Measurements from ENCODE around the gene DHRS2.
A peak's percentile ranks its signal among the peaks of the same experiment; 100 is the strongest.

DHRS2 gene

DNA sequence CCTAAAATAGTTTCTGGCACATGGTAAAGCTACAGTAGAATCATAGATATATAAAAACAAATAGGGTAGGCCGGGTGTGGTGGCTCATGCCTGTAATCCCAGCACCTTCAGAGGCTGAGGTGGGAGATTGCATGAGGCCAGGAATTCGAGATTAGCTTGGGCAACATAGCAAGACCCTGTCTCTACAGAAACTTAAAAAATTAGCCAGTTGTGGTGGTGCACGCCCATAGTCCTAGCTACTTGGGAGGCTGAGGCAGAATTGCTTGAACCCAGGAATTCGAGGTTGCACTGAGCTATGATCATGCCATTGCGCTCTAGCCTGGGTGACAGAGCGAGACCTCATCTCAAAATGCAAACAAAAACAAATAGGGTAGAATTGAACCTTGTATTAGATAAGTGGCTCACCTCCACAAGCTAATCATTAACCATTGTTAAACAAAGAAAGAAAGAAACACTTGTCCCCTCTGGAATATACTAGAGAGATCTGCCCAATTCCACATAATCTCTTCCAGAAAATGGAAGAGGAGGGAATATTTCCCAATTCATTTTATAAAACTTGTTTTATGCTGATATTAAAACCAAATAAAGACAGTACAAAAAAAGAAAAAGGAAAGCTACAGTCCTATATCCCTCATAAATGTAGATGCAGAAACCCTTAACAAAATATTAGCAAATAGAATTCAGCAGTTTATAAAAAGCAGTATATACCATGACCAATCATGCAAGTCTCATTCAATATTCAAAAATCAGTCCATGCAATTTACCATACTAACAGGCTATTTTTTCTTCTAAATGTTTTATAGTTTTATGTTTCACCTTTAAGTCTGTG lies 22.7 kb upstream of the DHRS2 start:
- DNase-seq = no peak

- no peak for DNase-seq
Measured at GRCh38 chr14:23614395-23614828, 21.8 kb upstream of the DHRS2 start.

DNA sequence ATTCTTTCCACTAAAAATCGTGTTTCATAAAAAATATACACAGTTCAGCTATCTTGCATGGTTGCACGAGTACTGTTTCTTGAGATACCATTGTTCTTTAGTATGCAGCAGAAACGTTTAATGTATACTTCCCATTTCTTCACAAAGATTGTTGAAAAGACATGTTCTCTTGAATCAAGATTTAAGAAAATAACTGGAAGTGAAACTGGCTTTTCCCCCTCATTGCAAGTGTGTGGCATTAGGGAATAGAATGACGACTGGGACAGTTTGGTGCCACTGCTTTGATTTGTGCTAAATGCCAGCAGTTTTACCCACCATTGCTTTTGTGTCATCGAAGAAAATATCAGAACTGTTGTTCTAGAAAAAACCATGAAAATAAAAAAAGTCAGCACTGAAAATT lies 20.3 kb upstream of the DHRS2 start:
- DNase-seq = no peak

DNA sequence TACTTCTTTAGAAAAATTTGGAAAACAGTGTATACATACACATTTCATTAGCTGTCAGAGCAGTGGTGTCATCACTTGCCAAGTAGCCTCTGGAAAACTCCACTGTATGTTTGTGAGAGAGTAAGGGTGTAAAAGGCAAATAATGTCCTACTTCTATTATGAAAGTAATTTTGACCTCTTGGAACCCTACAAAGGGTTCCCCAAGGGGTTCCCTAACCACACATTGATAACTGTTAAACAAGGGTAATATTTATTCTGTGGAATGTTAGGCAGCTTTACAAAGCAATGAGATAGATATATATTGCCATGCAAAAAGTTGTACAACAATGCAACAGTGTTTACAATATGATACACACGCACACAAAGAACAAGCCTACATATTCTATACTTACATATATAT lies 18.6 kb upstream of the DHRS2 start:
- no peak for DNase-seq

- no peak for DNase-seq
Measured at GRCh38 chr14:23618415-23618988, 17.7 kb upstream of the DHRS2 start.

GRCh38 chr14:23620177-23620702 lies 15.9 kb upstream of the DHRS2 start:
- DNase-seq = no peak

- no peak for DNase-seq
Measured at GRCh38 chr14:23621204-23621931, 14.8 kb upstream of the DHRS2 start.

GRCh38 chr14:23621932-23622730 lies 14.0 kb upstream of the DHRS2 start:
- no peak for DNase-seq

DNA sequence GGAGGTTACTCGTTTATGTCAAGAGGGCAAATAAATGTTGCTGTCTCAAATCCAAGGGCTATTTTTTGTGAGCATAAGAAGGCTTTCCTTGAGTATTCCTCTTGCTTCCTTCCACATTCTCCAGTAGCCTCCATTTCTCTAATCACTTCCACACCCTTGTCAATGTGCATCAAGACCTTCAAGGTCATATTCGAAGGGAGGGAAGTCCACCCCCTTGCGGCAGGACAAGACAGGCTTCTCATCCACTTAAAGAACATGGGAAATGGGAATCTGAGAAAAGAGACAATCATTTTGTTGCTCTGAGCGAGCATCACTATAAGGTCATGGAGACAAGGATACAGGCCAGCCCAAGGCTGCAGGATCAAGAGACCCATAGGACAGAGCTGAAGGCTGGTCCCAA lies 13.2 kb upstream of the DHRS2 start:
- no peak for DNase-seq

DNA sequence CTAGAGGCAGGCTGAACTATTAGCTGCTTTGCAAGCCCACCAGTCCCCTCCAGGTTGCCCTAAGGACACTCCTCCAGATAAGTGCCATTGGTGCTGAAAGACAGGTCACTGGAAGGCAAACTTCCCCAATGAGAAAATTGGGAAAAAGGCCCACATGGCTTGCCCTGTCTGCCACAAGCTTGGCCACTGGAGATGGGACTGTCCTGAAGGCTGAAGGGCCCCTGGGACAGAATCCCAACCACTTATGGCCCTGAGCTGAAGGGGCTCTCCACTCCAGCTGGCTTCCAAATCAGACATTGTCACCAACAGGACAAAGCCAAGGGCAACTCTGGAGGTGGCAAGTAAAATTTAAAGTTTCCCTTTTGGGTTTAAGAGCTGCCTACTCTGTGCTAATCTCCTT lies 12.2 kb upstream of the DHRS2 start:
- DNase-seq = no peak

DNA sequence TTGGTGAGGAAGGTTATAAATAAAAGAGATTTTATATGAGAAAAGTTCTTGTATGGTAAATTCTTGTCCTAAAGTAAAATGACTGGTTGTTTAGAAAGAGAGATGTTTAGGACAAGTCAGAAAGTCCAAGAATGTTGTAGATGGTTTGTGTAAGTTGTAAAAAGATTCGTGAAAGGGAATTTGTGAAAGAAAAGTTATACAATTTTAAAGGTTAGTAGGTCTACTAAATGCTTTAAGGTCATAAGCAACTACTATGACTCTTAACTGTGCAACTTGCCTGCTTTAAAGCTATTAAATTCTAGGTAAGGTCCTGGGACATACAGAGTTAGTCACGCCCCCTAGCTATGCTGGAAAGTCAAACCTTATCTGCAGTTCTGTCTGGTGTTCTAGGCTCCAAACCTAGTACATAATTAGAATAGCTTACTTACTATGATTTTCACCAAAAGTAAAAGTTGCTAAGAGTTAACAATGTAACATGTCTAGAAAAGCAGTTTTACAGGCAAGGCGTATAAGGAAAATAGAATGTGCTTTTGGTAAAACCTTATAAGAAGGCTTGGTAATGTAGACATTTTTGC lies 11.2 kb upstream of the DHRS2 start:
- DNase-seq = no peak

DNA sequence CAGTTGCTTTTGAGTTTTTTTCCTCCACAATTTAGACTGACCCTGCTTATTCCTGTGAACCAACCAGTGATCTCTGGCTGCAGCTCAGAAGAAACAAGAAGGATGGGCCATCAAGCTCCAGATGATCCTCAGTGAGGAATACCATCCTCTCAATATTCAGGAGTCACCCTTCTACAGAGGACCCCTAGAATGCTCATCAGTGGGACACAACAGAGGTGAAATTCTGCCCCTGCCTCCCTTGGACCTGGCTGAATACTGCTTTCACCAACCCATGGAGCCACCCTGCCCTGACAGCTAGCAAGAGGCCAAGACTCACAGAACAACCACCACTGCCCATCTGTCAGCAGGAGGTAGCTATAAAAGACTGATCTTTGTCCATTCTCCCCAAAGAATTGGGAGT lies 9.2 kb upstream of the DHRS2 start:
- DNase-seq = peak; percentile 28

GRCh38 chr14:23627961-23628360 lies 8.2 kb upstream of the DHRS2 start:
- DNase-seq = no peak

GRCh38 chr14:23629204-23629603 lies 7.0 kb upstream of the DHRS2 start:
- DNase-seq = no peak

- DNase-seq = peak; percentile 30
Measured at GRCh38 chr14:23629832-23630396, 6.2 kb upstream of the DHRS2 start.

DNA sequence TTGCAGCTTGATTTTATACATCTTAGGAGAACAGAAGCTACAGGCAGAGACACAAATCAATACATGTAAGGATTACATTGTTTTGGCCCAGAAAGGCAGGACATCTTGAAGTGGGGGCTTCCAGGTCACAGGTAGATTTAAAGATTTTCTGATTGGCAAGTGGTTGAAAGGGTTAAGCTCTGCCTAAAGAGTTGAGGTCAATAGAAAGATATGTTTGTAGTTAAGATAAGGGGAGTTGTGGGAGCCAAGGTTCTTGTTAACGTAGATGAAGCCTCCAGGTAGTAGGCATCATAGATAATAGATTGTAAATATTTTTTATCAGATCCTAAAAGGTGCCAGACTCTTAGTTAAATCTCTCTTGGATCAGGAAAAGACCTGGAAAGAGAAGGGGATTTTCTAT lies 5.5 kb upstream of the DHRS2 start:
- no peak for DNase-seq

GRCh38 chr14:23631234-23631633 lies 4.9 kb upstream of the DHRS2 start:
- DNase-seq = no peak

DNA sequence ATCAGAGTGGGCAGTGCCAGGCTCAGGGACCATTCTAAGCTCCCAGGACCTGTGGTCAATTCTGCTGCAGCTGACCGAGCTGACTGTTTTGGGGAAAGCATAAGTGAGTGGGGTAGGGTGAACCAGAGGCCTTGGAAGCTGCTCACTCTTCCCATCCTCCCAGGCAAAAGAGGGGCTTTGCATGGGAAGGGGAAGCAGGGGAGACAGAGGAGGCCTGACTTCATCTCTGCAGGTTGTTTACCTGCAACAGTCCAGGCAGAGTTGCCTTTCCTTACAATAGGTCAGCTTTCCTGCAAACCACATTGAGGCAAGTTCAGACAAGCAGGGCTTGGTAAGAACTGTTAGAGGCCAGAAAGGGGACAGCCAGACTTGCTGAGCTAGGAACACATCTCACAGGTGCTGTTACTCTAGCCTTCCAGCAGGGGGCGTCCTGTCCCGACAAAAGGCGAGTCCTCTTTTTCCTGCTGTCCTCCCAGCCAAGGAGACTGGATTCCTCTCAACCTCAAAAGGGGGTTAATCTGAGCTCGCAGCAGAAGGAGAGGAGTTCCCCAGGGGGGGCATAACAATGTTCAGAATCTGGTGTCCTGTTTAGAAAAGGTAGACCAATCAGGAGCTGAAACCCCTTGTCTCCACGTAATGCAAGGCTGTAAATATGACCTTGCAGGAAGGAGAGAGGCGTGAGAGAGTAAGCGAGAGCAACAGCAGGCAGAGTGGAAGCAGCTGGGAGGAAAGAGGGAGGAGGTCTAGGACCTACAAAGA lies 4.3 kb upstream of the DHRS2 start:
- DNase-seq = peak; percentile 90

DNA sequence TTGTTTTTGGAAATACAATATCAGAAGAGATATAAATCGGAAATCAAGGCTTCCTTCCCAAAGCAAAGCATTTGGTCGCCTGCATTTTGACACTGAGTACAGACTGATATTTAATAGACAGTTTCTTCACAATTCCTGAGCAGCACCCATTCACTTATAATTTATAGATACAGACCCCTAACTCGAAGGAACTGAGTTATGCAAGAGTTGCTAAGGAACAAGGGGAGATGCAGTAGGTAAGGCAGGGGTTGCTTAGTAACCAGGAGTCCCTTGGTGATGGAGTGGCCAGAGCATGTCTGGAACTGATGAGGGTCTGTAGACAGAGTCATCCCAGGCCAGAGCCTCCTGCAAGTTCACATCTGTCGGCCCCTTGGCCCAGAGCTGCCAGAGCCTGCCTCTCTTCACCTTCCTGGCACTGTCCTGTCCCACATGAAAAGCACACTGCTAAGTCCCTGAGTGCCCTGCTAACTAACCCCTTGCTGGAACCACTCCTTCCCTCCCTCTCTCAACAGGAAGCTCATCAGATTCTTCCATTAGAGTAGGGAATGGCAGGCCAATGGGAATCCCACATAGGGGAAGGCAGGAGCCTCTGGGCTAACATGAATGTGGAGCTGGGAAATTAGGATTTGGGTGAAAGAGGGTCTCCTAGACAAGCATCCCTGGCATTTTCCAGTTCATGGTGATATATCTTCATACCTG lies 3.6 kb upstream of the DHRS2 start:
- no peak for DNase-seq

GRCh38 chr14:23633160-23633701 lies 2.9 kb upstream of the DHRS2 start:
- DNase-seq = no peak
